ENCODE results near the gene RBPJ. TPM values are rescaled to one million over a fixed set of nuclear protein-coding genes. Genes with fewer than 3 reads are reported as not detected.
A peak's percentile ranks its signal among the peaks of the same experiment; 100 is the strongest.

RBPJ gene
- total RNA-seq, 2 donors from 2014 or later: 71.1 to 78.0 TPM

GRCh38 chr4:26298198-26298947 lies 22.4 kb upstream of the RBPJ start:
- no peak overlapping the region for H3K4me3 Mint-ChIP-seq
- Histone ChIP-seq H3K27ac (ENCODE audit: low read depth, low read length) (no peak overlapping the region), H3K27me3 (ENCODE audit: control insufficient read depth, insufficient read depth, low read length, poor library complexity, severe bottlenecking) (no peaks in the 10 kb centered on the region), H3K9me3 (ENCODE audit: control insufficient read depth, low read length) (no peaks in the 10 kb centered on the region), H3K4me1 (ENCODE audit: control insufficient read depth, insufficient read depth, low read length) (no peaks in the 10 kb centered on the region), H3K4me3 (ENCODE audit: low read length) (no peak overlapping the region), H3K36me3 (ENCODE audit: control insufficient read depth, insufficient read depth, low read length) (no peaks in the 10 kb centered on the region), H3K9ac (ENCODE audit: extremely low read depth, low read length, poor library complexity, severe bottlenecking) (no peak overlapping the region)
- no peaks in the 10 kb centered on the region for H3K27me3 Mint-ChIP-seq (ENCODE audit: insufficient read depth)
- no peaks in the 10 kb centered on the region for H3K36me3 Mint-ChIP-seq (ENCODE audit: low read depth)
- H3K4me1 Mint-ChIP-seq: peaks cover 28% of the 10 kb centered on the region
- no peak for DNase-seq
- WGBS, 2 experiments (ENCODE audit: insufficient coverage in 1 of 2, insufficient read length in 1 of 2): 45 to 46% methylated on average over 2 to 5 of the region's 5 CpGs
- peaks cover 1% of the 10 kb centered on the region for H3K9me3 Mint-ChIP-seq
- TF ChIP-seq, protein P1, sequence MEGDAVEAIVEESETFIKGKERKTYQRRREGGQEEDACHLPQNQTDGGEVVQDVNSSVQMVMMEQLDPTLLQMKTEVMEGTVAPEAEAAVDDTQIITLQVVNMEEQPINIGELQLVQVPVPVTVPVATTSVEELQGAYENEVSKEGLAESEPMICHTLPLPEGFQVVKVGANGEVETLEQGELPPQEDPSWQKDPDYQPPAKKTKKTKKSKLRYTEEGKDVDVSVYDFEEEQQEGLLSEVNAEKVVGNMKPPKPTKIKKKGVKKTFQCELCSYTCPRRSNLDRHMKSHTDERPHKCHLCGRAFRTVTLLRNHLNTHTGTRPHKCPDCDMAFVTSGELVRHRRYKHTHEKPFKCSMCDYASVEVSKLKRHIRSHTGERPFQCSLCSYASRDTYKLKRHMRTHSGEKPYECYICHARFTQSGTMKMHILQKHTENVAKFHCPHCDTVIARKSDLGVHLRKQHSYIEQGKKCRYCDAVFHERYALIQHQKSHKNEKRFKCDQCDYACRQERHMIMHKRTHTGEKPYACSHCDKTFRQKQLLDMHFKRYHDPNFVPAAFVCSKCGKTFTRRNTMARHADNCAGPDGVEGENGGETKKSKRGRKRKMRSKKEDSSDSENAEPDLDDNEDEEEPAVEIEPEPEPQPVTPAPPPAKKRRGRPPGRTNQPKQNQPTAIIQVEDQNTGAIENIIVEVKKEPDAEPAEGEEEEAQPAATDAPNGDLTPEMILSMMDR (conservative IDR thresholded peaks at IDR 0.05): no peak
- H3K27ac Mint-ChIP-seq: peak overlapping the region; percentile 27

- DNase-seq: no peak
- Histone ChIP-seq H3K27ac (ENCODE audit: low read depth, low read length) (no peak overlapping the region), H3K4me1 (ENCODE audit: control insufficient read depth, insufficient read depth, low read length) (no peaks in the 10 kb centered on the region), H3K9ac (ENCODE audit: extremely low read depth, low read length, poor library complexity, severe bottlenecking) (no peak overlapping the region), H3K27me3 (ENCODE audit: control insufficient read depth, insufficient read depth, low read length, poor library complexity, severe bottlenecking) (no peaks in the 10 kb centered on the region), H3K9me3 (ENCODE audit: control insufficient read depth, low read length) (no peaks in the 10 kb centered on the region), H3K4me3 (ENCODE audit: low read length) (no peak overlapping the region), H3K36me3 (ENCODE audit: control insufficient read depth, insufficient read depth, low read length) (no peaks in the 10 kb centered on the region)
- TF ChIP-seq, protein P1 (conservative IDR thresholded peaks at IDR 0.05): no peak
- Mint-ChIP-seq H3K4me1 (peaks cover 28% of the 10 kb centered on the region), H3K27ac (no peak overlapping the region), H3K36me3 (ENCODE audit: low read depth) (no peaks in the 10 kb centered on the region), H3K27me3 (ENCODE audit: insufficient read depth) (no peaks in the 10 kb centered on the region), H3K9me3 (peaks cover 1% of the 10 kb centered on the region), H3K4me3 (no peak overlapping the region)
- WGBS, 2 experiments (ENCODE audit: insufficient coverage in 1 of 2, insufficient read length in 1 of 2): 87 to 88% methylated on average over 6 to 9 of the region's 9 CpGs
Observed at GRCh38 chr4:26299254-26299882, 21.4 kb upstream of the RBPJ start.

DNA sequence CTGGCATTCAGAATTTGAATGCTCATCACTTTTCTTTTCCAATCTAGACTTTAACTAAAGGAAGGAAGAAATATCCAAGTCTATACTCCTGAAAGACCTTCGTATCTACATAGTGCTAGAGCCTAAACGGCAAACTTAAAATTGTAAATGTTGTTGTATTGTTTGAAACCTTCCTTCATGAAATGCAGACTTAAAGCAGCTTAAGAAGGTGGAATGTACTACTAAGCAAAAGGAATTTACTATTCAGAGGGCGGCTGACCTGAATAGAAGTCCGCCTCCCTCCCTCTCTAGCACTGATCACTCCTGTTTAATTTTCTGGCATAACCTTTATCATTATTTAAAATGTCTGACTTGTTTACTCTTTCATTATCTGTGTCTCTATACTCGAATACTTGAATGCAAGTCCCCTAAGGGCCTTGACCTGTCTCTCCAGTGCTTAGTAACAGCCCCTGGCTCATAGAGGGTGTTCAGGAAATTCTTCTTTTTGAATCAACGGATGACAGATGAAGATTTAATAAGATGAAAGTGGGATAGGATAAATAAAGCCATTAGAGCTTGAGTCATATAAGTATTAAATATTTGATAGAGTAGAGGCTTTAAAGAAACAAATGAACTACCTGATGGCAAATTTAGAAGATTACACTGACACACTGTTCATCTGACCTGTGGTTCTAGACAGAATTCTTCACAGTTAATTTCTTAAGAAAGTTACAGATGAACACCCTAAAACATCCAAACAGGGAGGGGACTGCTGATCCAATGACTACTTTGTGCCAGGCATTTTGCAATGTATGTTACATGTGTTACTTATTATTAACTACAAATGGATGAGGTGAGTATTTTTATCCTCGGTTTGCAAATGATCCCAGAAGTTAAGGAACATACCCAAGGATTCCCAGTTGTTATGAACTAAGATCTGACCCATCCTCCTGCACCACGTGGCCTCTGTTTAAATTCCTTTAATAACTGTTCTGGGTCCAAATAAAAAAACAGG lies 20.2 kb upstream of the RBPJ start:
- TF ChIP-seq, protein P1 (conservative IDR thresholded peaks at IDR 0.05): no peak
- peaks cover 1% of the 10 kb centered on the region for H3K9me3 Mint-ChIP-seq
- peaks cover 28% of the 10 kb centered on the region for H3K4me1 Mint-ChIP-seq
- no peak overlapping the region for H3K9ac ChIP-seq (ENCODE audit: extremely low read depth, low read length, poor library complexity, severe bottlenecking)
- H3K4me1 ChIP-seq (ENCODE audit: control insufficient read depth, insufficient read depth, low read length): no peaks in the 10 kb centered on the region
- H3K27me3 ChIP-seq (ENCODE audit: control insufficient read depth, insufficient read depth, low read length, poor library complexity, severe bottlenecking): no peaks in the 10 kb centered on the region
- 72 to 80% methylated on average over 5 to 8 of the region's 8 CpGs for WGBS, 2 experiments (ENCODE audit: insufficient coverage in 1 of 2, insufficient read length in 1 of 2)
- no peaks in the 10 kb centered on the region for H3K9me3 ChIP-seq (ENCODE audit: control insufficient read depth, low read length)
- no peak overlapping the region for H3K27ac ChIP-seq (ENCODE audit: low read depth, low read length)
- H3K36me3 ChIP-seq (ENCODE audit: control insufficient read depth, insufficient read depth, low read length): no peaks in the 10 kb centered on the region
- no peak overlapping the region for H3K4me3 Mint-ChIP-seq
- H3K36me3 Mint-ChIP-seq (ENCODE audit: low read depth): no peaks in the 10 kb centered on the region
- no peak for DNase-seq
- no peak overlapping the region for H3K4me3 ChIP-seq (ENCODE audit: low read length)
- peak overlapping the region; percentile 49 for H3K27ac Mint-ChIP-seq
- H3K27me3 Mint-ChIP-seq (ENCODE audit: insufficient read depth): no peaks in the 10 kb centered on the region

All from endodermal cell (in vitro differentiated cells).